IMR-90 (cell line): ENCODE data around the gene TSKU. TPM values are rescaled to one million over a fixed set of nuclear protein-coding genes. Genes with fewer than 3 reads are reported as not detected.

ENCODE experiments used
- ATAC-seq: fragments of 200-7000 bp; cut with Tn5 transposase; 2 replicates; pipeline ENCODE4 v1.9.1; 2020; ENCODE audit warnings: low read depth, mild to moderate bottlenecking, moderate library complexity
- BruUV-seq: library from RNA; stranded (reverse); fragments of 400-500 nt; replicated peaks from 2 replicates; lab custom pipeline; 2021; lab: Mats Ljungman, UMichigan
- CTCF ChIA-PET: fragments of 300-600 bp; formaldehyde crosslinking; extraction: SDS; loops from one replicate; lab custom pipeline; 2021; ENCODE audit warnings: antibody characterized with exemption; lab: Yijun Ruan, JAX
- POLR2A ChIA-PET: fragments of 300-600 bp; sonication (Branson Sonifier 250); formaldehyde crosslinking; loops from one replicate; lab custom pipeline; 2022; ENCODE audit warnings: antibody characterized with exemption; ENCODE audit not compliant: unreplicated experiment; lab: Charles Lee
- DNase-seq: peaks from one replicate; pipeline ENCODE4 v3.0.0; 2013
- H2AFZ ChIP-seq: replicated peaks from 2 replicates; pipeline ENCODE3; 2013; ENCODE audit warnings: low read length, mild to moderate bottlenecking; ENCODE audit not compliant: poor library complexity
- H2AK5ac ChIP-seq: 2 replicates; pipeline ENCODE4 v1.6.1; 2013; ENCODE audit warnings: low read depth, low read length, inconsistent platforms
- H2AK9ac ChIP-seq: replicated peaks from 2 replicates; pipeline ENCODE3; 2013; ENCODE audit warnings: mild to moderate bottlenecking, low read depth, low read length, moderate library complexity; ENCODE audit not compliant: poor library complexity
- H2BK120ac ChIP-seq: 2 replicates; pipeline ENCODE4 v1.6.1; 2013; ENCODE audit warnings: low read depth, low read length, inconsistent platforms
- H2BK15ac ChIP-seq: 3 replicates; pipeline ENCODE4 v1.6.1; 2013; ENCODE audit warnings: low read depth, low read length, inconsistent platforms
- H2BK20ac ChIP-seq: 2 replicates; pipeline ENCODE4 v1.6.1; 2013; ENCODE audit warnings: low read depth, mild to moderate bottlenecking, inconsistent platforms, low read length, moderate library complexity
- H2BK5ac ChIP-seq: 2 replicates; pipeline ENCODE4 v1.6.1; 2013; ENCODE audit warnings: mild to moderate bottlenecking, low read depth, low read length, inconsistent platforms; ENCODE audit not compliant: poor library complexity, severe bottlenecking
- H3K14ac ChIP-seq: replicated peaks from 2 replicates; pipeline ENCODE4 v1.6.1; 2013; ENCODE audit warnings: low read depth, low read length, inconsistent platforms
- H3K18ac ChIP-seq: 2 replicates; pipeline ENCODE4 v1.6.1; 2013; ENCODE audit warnings: low read depth, low read length, control low read depth
- H3K23ac ChIP-seq: 2 replicates; pipeline ENCODE4 v1.6.1; 2013; ENCODE audit warnings: low read depth, low read length, inconsistent platforms
- H3K27ac ChIP-seq: 2 replicates; pipeline ENCODE4 v1.5.1; 2013; ENCODE audit warnings: mild to moderate bottlenecking, control low read depth, low read length; ENCODE audit not compliant: insufficient read depth
- H3K27me3 ChIP-seq: 2 replicates; pipeline ENCODE4 v1.6.1; 2013; ENCODE audit warnings: low read length; ENCODE audit not compliant: control insufficient read depth, insufficient read depth
- H3K36me3 ChIP-seq: 2 replicates; pipeline ENCODE4 v1.6.1; 2013; ENCODE audit warnings: low read length, mixed read lengths; ENCODE audit not compliant: control insufficient read depth, insufficient read depth
- H3K4ac ChIP-seq: 2 replicates; pipeline ENCODE4 v1.6.1; 2013; ENCODE audit warnings: low read depth, low read length, inconsistent platforms
- H3K4me1 ChIP-seq: 2 replicates; pipeline ENCODE4 v1.6.1; 2013; ENCODE audit warnings: low read length, mixed read lengths; ENCODE audit not compliant: control insufficient read depth, insufficient read depth
- H3K4me2 ChIP-seq: 2 replicates; pipeline ENCODE4 v1.6.1; 2013; ENCODE audit warnings: low read depth, mild to moderate bottlenecking, control low read depth, low read length, moderate library complexity
- H3K4me3 ChIP-seq: 2 replicates; pipeline ENCODE4 v1.5.1; 2013; ENCODE audit warnings: low read depth, mild to moderate bottlenecking, control low read depth, low read length, moderate library complexity; ENCODE audit not compliant: insufficient read depth
- H3K56ac ChIP-seq: 2 replicates; pipeline ENCODE4 v1.6.1; 2013; ENCODE audit warnings: low read length, inconsistent platforms; ENCODE audit not compliant: insufficient read depth; ENCODE audit errors: extremely low read depth
- H3K79me1 ChIP-seq, 2 experiments: 2 replicates each; pipeline ENCODE4 v1.6.1; 2013; ENCODE audit warnings: low read length in 2 of 2, inconsistent platforms in 1 of 2, low read depth in 1 of 2
- H3K9ac ChIP-seq: 2 replicates; pipeline ENCODE4 v1.6.1; 2013; ENCODE audit warnings: low read depth, low read length, control low read depth
- H3K9me1 ChIP-seq: 2 replicates; pipeline ENCODE4 v1.6.1; 2013; ENCODE audit warnings: low read length, inconsistent platforms; ENCODE audit not compliant: insufficient read depth
- H3K9me3 ChIP-seq: 2 replicates; pipeline ENCODE4 v1.6.1; 2013; ENCODE audit warnings: low read length; ENCODE audit not compliant: control insufficient read depth, insufficient read depth
- H4K20me1 ChIP-seq: 2 replicates; pipeline ENCODE4 v1.6.1; 2013; ENCODE audit warnings: low read length, inconsistent platforms; ENCODE audit not compliant: insufficient read depth
- H4K5ac ChIP-seq: 2 replicates; pipeline ENCODE4 v1.6.1; 2013; ENCODE audit warnings: mild to moderate bottlenecking, low read depth, low read length, control low read depth
- H4K8ac ChIP-seq, 2 experiments: 2 replicates each; pipeline ENCODE4 v1.6.1; 2013; ENCODE audit warnings: low read depth in 2 of 2, low read length in 2 of 2, control low read depth in 1 of 2, inconsistent platforms in 1 of 2
- H4K91ac ChIP-seq: 2 replicates; pipeline ENCODE4 v1.6.1; 2013; ENCODE audit warnings: low read depth, low read length, inconsistent platforms; ENCODE audit not compliant: insufficient read depth
- CEBPB ChIP-seq: IDR thresholded peaks from 2 replicates; pipeline ENCODE4 v1.6.1; 2012; ENCODE audit warnings: low read depth, low read length, improper control_type of control experiment
- CHD1 ChIP-seq: IDR thresholded peaks from 2 replicates; pipeline ENCODE4 v1.6.1; 2012; ENCODE audit warnings: low read depth, low read length, improper control_type of control experiment
- FOS ChIP-seq: fragments of 150-350 bp; IDR thresholded peaks from 2 replicates; pipeline ENCODE4 v1.6.1; 2016; ENCODE audit warnings: low read depth, low read length
- MAFK ChIP-seq: IDR thresholded peaks from 2 replicates; pipeline ENCODE4 v1.6.1; 2012; ENCODE audit warnings: low read depth, low read length, improper control_type of control experiment
- NFE2L2 ChIP-seq: fragments of 150-350 bp; IDR thresholded peaks from 2 replicates; pipeline ENCODE4 v1.6.1; 2016; ENCODE audit warnings: low read depth, mild to moderate bottlenecking, low read length
- POLR2A ChIP-seq: IDR thresholded peaks from 2 replicates; pipeline ENCODE4 v1.6.1; 2012; ENCODE audit warnings: mild to moderate bottlenecking, low read depth, low read length
- RFX5 ChIP-seq: IDR thresholded peaks from 2 replicates; pipeline ENCODE4 v1.8.0; 2012; ENCODE audit warnings: low read depth, mild to moderate bottlenecking, low read length, moderate library complexity
- SMC3 ChIP-seq: fragments of 150-350 bp; IDR thresholded peaks from 2 replicates; pipeline ENCODE4 v1.6.1; 2016; ENCODE audit warnings: low read depth, mild to moderate bottlenecking, antibody characterized with exemption, low read length, moderate library complexity
- WGBS, 2 experiments: methylation state at CpG; one replicate each; pipeline versions ENCODE4 v1.1.5 to v1.1.7; 2013; ENCODE audit warnings: missing lambda C conversion rate in 2 of 2; ENCODE audit not compliant: insufficient read length in 1 of 2; ENCODE audit errors: extremely low coverage in 2 of 2; 5-methylcytosine and 5-hydroxymethylcytosine counted together
- dilution Hi-C: fragments of 300-500 bp; cut with HindIII; formaldehyde crosslinking; loops from one replicate; pipeline ENCODE4 v1.14.3; 2018; ENCODE audit warnings: low sequenced_read_pairs; ENCODE audit not compliant: unreplicated experiment
- in situ Hi-C: fragments of 300-500 bp; cut with MboI; formaldehyde crosslinking; loops from 3 replicates; pipeline ENCODE4 v1.14.3; 2019; ENCODE audit warnings: low sequenced_read_pairs, inconsistent platforms, mixed read lengths
- intact Hi-C: fragments of 100-400 bp; cut with micrococcal nuclease; formaldehyde crosslinking; loops from 2 replicates; pipeline ENCODE4 v1.10.0; 2022
- polyA plus RNA-seq, 3 experiments: library from polyadenylated mRNA; depleted of rRNA; stranded (reverse); fragments of >200 nt; gene quantifications; 2 replicates each; pipeline ENCODE4 v1.2.3, GENCODE V29; 2012; ENCODE audit warnings: low replicate concordance in 1 of 3
- total RNA-seq: library from RNA; depleted of rRNA; stranded (reverse); fragments of >200 nt; gene quantifications from 2 replicates; pipeline ENCODE4 v1.2.3, GENCODE V29; 2012
- TF ChIP-seq, protein P1 (sequence below): conservative IDR thresholded peaks from 2 replicates; pipeline ENCODE4 v1.5.1; 2012; ENCODE audit warnings: mild to moderate bottlenecking, low read depth, low read length, improper control_type of control experiment
- TF ChIP-seq, protein P2 (sequence below): fragments of 150-350 bp; IDR thresholded peaks from 2 replicates; pipeline ENCODE4 v1.6.1; 2016; ENCODE audit warnings: low read depth, mild to moderate bottlenecking, low read length, moderate library complexity, borderline replicate concordance

TSKU gene
- total and polyA plus RNA-seq, 2 of the 4 experiments (the other 2 are of a cell fraction) = 6.8 to 26.6 TPM

- Histone ChIP-seq H2BK20ac (no peak overlapping the region), H4K5ac (no peak overlapping the region), H3K9me1 (peaks cover 36% of the 10 kb centered on the region), H4K91ac (no peak overlapping the region), H3K4me3 (no peak overlapping the region), H2AK9ac (no peak overlapping the region), H3K18ac (no peak overlapping the region), H4K8ac (no peak overlapping the region), H3K23ac (no peak overlapping the region), H3K9ac (no peak overlapping the region), H2AK5ac (no peak overlapping the region), H4K20me1 (peaks cover 7% of the 10 kb centered on the region; the same call in 1 of the 2 replicates), H3K9me3 (no peaks in the 10 kb centered on the region), H3K4me1 (peaks cover 45% of the 10 kb centered on the region), H3K79me1 (no peaks in the 10 kb centered on the region), H3K27me3 (peaks cover 4% of the 10 kb centered on the region; the same call in 1 of the 2 replicates), H2BK120ac (no peak overlapping the region), H3K4ac (no peak overlapping the region), H3K36me3 (no peaks in the 10 kb centered on the region), H2AFZ (no peak overlapping the region), H3K14ac (no peak overlapping the region), H3K27ac (no peak overlapping the region), H2BK5ac (no peak overlapping the region), H3K56ac (no peak overlapping the region), H2BK15ac (no peak overlapping the region), H3K4me2 (no peak overlapping the region)
- dilution Hi-C loops = no loop called here
- DNase-seq (no peak), ATAC-seq (no peak)
- in situ Hi-C loops = no loop called here
- no TSS peak for BruUV-seq
- ChIA-PET POLR2A (no interaction called here), CTCF (no interaction called here)
- TF ChIP-seq CEBPB = no peak
- TF ChIP-seq, protein P1, sequence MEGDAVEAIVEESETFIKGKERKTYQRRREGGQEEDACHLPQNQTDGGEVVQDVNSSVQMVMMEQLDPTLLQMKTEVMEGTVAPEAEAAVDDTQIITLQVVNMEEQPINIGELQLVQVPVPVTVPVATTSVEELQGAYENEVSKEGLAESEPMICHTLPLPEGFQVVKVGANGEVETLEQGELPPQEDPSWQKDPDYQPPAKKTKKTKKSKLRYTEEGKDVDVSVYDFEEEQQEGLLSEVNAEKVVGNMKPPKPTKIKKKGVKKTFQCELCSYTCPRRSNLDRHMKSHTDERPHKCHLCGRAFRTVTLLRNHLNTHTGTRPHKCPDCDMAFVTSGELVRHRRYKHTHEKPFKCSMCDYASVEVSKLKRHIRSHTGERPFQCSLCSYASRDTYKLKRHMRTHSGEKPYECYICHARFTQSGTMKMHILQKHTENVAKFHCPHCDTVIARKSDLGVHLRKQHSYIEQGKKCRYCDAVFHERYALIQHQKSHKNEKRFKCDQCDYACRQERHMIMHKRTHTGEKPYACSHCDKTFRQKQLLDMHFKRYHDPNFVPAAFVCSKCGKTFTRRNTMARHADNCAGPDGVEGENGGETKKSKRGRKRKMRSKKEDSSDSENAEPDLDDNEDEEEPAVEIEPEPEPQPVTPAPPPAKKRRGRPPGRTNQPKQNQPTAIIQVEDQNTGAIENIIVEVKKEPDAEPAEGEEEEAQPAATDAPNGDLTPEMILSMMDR = no peak
- TF ChIP-seq RFX5 = no peak
- no peak for TF ChIP-seq POLR2A
- TF ChIP-seq CHD1 = no peak
- TF ChIP-seq FOS = no peak
- no peak for TF ChIP-seq SMC3
- no peak for TF ChIP-seq MAFK
- TF ChIP-seq, protein P2, sequence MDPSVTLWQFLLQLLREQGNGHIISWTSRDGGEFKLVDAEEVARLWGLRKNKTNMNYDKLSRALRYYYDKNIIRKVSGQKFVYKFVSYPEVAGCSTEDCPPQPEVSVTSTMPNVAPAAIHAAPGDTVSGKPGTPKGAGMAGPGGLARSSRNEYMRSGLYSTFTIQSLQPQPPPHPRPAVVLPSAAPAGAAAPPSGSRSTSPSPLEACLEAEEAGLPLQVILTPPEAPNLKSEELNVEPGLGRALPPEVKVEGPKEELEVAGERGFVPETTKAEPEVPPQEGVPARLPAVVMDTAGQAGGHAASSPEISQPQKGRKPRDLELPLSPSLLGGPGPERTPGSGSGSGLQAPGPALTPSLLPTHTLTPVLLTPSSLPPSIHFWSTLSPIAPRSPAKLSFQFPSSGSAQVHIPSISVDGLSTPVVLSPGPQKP = no peak
- TF ChIP-seq NFE2L2 = no peak
- 100% methylated on average over 1 of the region's 6 CpGs; no CpG with 5 or more reads in 1 of the 2 experiments for WGBS, 2 experiments
- intact Hi-C loops = no loop called here
These were observed 16.6 kb upstream of the TSKU start for GRCh38 chr11:76766521-76766920.
